ENCODE measurements around the gene NBEA.

Gene NBEA

GRCh38 chr13:35146686-35147085 lies 204.6 kb downstream of the NBEA start:
- TF ChIP-seq CTCF (IDR thresholded peaks at IDR 0.05) = no peak

DNA sequence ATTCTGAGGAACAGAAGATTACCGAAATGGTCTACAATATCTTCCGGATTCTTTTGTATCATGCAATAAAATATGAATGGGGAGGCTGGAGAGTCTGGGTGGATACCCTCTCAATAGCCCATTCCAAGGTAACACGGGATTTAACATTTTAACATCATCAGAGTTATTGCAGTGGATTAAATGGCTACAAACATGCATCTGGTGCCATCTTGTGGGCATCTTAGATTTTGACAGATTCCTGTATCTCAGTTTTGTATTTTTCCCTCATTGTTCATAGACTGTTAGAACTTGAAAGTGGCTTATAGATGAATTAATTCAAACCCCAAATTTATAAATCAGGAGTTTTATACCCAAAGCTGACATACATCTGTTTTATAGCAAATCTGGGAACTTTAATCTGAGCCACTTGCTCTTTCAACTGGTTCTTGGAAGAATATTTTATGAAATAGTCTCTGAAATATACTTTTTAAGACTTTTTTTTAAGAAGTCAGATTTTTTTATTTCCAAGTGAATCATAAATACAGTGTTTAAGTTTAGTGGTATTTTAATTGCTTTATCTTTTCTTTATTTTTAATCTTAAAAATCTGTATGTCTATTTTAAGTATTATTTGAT lies 215.2 kb downstream of the NBEA start:
- TF ChIP-seq CTCF (IDR thresholded peaks at IDR 0.05) = peak; percentile 58; the same call in 1 of the 2 replicates

- TF ChIP-seq CTCF (IDR thresholded peaks at IDR 0.05) = no peak
Measured at GRCh38 chr13:35159041-35159440, 217.0 kb downstream of the NBEA start.

DNA sequence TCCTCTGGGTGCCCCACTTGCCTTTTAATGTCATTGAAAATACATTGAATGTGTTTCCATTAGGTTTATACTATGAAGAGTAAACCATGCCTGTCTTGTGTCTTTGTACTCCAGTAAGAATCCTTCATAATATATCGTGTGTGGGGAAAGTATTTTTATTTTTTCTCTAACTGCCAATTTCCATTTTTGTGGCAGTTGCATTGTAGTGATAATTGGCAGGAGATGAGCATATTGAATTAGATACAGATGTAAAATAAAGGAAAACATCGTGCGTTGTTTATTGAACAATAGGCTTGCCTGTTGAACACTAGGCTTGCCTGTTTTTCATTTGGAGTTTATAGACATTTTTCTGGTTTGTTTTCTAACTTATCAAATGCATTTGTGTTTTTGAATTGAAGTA lies 218.8 kb downstream of the NBEA start:
- no peak for TF ChIP-seq CTCF (IDR thresholded peaks at IDR 0.05)

GRCh38 chr13:35162420-35162819 lies 220.3 kb downstream of the NBEA start:
- no peak for TF ChIP-seq CTCF (IDR thresholded peaks at IDR 0.05)

DNA sequence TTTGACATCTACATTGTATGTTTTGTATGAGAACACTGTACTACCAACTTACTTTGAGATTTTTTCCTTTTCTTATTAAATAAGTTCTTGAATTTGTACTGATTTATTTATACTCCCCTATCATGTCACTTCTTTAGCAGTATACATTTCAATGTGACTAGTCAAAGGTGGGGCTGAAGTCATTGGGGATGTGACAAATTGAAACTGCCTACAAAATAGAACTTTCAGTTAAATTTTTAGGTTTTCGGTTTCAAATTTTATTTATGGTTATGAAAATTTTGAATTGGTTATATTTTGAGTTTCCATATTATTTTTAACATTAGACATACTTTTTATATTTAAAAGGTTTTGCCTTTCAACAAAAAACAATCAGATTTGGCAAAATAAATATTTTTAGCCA lies 221.6 kb downstream of the NBEA start:
- TF ChIP-seq CTCF (IDR thresholded peaks at IDR 0.05) = no peak

DNA sequence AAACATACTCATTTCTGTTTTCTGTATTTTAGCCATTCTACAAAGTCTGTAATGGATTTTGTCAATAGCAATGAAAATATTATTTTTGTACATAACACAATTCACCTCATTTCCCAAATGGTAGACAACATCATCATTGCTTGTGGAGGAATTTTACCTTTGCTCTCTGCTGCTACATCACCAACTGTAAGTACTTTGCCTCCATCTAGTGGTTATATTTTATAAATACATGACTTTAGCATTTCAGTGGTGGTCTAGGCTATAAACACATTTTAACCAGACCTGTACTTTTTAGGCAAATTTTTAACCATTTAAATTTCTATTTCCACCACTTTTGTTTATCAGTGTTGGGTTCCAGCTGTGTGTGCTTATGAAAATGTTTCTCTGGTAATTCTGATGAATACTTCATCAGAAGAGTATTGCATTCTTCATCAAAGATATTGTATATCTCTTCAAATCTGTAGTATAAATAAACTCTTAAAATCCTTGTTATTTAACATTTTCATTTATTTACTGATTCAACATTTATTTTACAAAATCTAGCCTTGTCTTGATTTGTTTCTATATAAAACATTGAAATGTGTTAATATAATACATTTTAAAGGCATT lies 222.4 kb downstream of the NBEA start:
- TF ChIP-seq CTCF (IDR thresholded peaks at IDR 0.05) = peak; percentile 63

DNA sequence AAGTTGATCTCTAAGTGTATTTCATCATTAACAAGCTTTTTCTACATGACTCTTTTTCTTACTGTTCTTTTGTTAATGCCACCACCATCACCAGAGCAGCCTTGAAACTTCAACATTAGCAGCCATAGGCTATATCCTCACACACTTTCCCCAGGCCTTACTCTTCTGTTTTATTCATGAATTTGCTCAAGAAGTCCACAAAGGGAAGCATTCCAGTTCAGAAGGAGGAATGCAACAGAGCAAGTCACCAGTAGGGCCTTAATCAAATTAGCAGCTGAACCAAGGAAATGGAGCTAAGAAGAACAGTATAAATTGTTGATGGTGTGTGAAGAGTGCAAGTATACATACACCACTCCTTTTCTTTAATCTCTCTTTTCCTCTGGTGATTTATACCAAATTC lies 223.1 kb downstream of the NBEA start:
- no peak for TF ChIP-seq CTCF (IDR thresholded peaks at IDR 0.05)

Data from LNCAP (cell line).